WTC11 (cell line): ENCODE data around the gene KIAA1328.

Experiments used
- ATF3 ChIP-seq: sonication (generic); formaldehyde crosslinking; conservative IDR thresholded peaks from 2 replicates; pipeline ENCODE4 v1.8.1; 2022; ENCODE audit warnings: mild to moderate bottlenecking, missing genetic modification reagents
- CBFB ChIP-seq: sonication (generic); formaldehyde crosslinking; IDR thresholded peaks from 2 replicates; pipeline ENCODE4 v1.8.1; 2022; ENCODE audit warnings: mild to moderate bottlenecking, low read depth, missing genetic modification reagents
- CTCF ChIP-seq: fragments of 200-600 bp; IDR thresholded peaks from 2 replicates; pipeline ENCODE4 v1.8.0; 2022; ENCODE audit warnings: antibody characterized with exemption
- ESRRA ChIP-seq: sonication (generic); formaldehyde crosslinking; IDR thresholded peaks from 2 replicates; pipeline ENCODE4 v1.8.1; 2022; ENCODE audit warnings: mild to moderate bottlenecking, missing genetic modification reagents, borderline replicate concordance
- MAX ChIP-seq: sonication (generic); formaldehyde crosslinking; IDR thresholded peaks from 2 replicates; pipeline ENCODE4 v1.8.0; 2022; ENCODE audit warnings: mild to moderate bottlenecking, missing genetic modification reagents
- MYBL2 ChIP-seq: sonication (generic); formaldehyde crosslinking; IDR thresholded peaks from 2 replicates; pipeline ENCODE4 v1.8.1; 2023; ENCODE audit warnings: mild to moderate bottlenecking, moderate library complexity, missing genetic modification reagents
- NFYB ChIP-seq: sonication (generic); formaldehyde crosslinking; conservative IDR thresholded peaks from 2 replicates; pipeline ENCODE4 v1.8.0; 2022; ENCODE audit warnings: low read depth, missing genetic modification reagents
- PRRX2 ChIP-seq: fragments of 250-450 bp; sonication (Bioruptor Pico); IDR thresholded peaks from 2 replicates; pipeline ENCODE4 v1.8.0; 2021; ENCODE audit warnings: mild to moderate bottlenecking
- SOX15 ChIP-seq: fragments of 250-450 bp; sonication (Bioruptor Pico); IDR thresholded peaks from 2 replicates; pipeline ENCODE4 v1.9.0; 2021; ENCODE audit warnings: mild to moderate bottlenecking
- TEAD4 ChIP-seq: sonication (generic); formaldehyde crosslinking; IDR thresholded peaks from 2 replicates; pipeline ENCODE4 v1.8.0; 2022; ENCODE audit warnings: mild to moderate bottlenecking, missing genetic modification reagents
- USF2 ChIP-seq: sonication (generic); formaldehyde crosslinking; IDR thresholded peaks from 2 replicates; pipeline ENCODE4 v1.8.1; 2023; ENCODE audit warnings: mild to moderate bottlenecking, missing genetic modification reagents, moderate library complexity
- ZNF121 ChIP-seq: sonication (generic); formaldehyde crosslinking; IDR thresholded peaks from 2 replicates; pipeline ENCODE4 v1.8.0; 2023; ENCODE audit warnings: missing genetic modification reagents
- ZNF425 ChIP-seq: fragments of 250-450 bp; sonication (Bioruptor Pico); conservative IDR thresholded peaks from 2 replicates; pipeline ENCODE4 v1.9.0; 2021; ENCODE audit warnings: mild to moderate bottlenecking
- ZNF671 ChIP-seq: fragments of 250-450 bp; sonication (Bioruptor Pico); IDR thresholded peaks from 2 replicates; pipeline ENCODE4 v1.8.0; 2021; ENCODE audit warnings: mild to moderate bottlenecking

GRCh38 chr18:37184209-37184868 is 355.4 kb downstream of the KIAA1328 start:
- TF ChIP-seq CBFB (CRISPR knock-in tag) (no peak), CTCF (no peak), ESRRA (CRISPR knock-in tag) (no peak), USF2 (CRISPR knock-in tag) (no peak), ZNF671 (CRISPR knock-in tag) (no peak), ZNF121 (no peak), TEAD4 (CRISPR knock-in tag) (no peak), MAX (CRISPR knock-in tag) (no peak), PRRX2 (no peak), MYBL2 (no peak), NFYB (CRISPR knock-in tag) (no peak), ZNF425 (CRISPR knock-in tag) (no peak), SOX15 (CRISPR knock-in tag) (no peak), ATF3 (CRISPR knock-in tag) (no peak)
